ENCODE measurements around the gene TUBB2A. TPM values are rescaled to one million over a fixed set of nuclear protein-coding genes. Genes with fewer than 3 reads are reported as not detected.
A peak's percentile ranks its signal among the peaks of the same experiment; 100 is the strongest.

The TUBB2A gene
- total RNA-seq, 2 experiments from 2014 or later, result 1.3 to 1.5 TPM

DNA sequence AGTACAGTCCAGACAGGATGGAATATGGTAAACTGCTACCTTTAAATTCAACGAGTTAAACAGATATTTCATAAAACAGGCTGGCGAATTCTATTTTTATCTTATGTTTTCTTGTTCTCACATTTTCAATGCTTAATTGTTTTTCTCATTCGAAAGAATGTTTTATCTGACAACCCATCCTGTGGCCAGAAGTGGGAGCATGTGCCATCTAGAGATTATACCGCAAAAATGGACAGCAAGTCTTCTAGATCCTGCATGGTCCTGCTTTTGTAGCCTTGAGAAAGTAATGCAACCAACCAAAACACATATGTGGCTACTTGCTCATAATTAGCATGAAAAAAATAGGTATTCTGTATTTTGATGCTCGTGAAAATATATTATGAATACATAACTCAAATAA lies 39.4 kb upstream of the TUBB2A start:
- Mint-ChIP-seq H3K4me3 (no peak overlapping the region), H3K4me1 (ENCODE audit: low read depth) (no peaks in the 10 kb centered on the region), H3K9me3 (peaks cover 2% of the 10 kb centered on the region), H3K27ac (no peak overlapping the region), H3K27me3 (peaks cover 3% of the 10 kb centered on the region), H3K36me3 (ENCODE audit: low read depth) (no peaks in the 10 kb centered on the region)
- TF ChIP-seq, protein P1, sequence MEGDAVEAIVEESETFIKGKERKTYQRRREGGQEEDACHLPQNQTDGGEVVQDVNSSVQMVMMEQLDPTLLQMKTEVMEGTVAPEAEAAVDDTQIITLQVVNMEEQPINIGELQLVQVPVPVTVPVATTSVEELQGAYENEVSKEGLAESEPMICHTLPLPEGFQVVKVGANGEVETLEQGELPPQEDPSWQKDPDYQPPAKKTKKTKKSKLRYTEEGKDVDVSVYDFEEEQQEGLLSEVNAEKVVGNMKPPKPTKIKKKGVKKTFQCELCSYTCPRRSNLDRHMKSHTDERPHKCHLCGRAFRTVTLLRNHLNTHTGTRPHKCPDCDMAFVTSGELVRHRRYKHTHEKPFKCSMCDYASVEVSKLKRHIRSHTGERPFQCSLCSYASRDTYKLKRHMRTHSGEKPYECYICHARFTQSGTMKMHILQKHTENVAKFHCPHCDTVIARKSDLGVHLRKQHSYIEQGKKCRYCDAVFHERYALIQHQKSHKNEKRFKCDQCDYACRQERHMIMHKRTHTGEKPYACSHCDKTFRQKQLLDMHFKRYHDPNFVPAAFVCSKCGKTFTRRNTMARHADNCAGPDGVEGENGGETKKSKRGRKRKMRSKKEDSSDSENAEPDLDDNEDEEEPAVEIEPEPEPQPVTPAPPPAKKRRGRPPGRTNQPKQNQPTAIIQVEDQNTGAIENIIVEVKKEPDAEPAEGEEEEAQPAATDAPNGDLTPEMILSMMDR (IDR thresholded peaks at IDR 0.05), result no peak
- intact Hi-C loops (cut with micrococcal nuclease), result no loop called here
- ChIA-PET POLR2A (no interaction called here), CTCF (no interaction called here)
- DNase-seq, result no peak
- no peak for ATAC-seq

DNA sequence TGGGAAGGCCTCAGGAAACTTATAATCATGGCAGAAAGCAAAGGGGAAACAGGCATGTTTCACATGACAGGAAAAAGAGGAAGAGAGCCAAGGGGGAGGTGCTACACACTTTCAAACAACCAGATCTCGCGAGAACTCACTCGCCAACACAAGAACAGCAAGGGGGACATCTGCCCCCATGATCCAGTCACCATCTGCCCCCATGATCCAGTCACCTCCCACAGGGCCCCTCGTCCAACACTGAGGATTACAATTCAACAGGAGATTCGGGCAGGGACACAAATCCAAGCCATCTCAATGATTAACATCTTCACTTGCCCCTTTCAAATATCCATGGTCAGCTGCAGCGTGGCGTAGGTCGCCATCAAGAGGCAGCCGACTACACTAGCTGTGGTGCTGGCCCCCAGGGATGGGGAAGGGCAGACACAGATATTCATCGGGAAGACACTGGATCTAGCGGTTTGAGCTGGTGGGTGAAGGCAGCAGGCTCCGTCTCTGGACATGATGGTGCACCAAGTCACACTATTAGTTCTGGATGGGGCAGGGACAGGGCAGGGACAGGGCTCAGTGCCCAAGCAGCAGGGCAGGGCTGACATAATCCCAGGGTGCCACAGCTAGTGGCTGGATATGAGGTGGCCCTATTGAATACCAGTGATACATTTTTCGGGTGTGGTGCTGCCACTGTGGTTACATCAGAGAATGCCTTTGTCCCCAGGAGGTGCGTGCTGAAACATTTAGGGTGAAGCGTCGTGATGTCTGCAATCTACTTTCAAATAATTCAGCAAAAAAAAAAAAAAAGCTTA lies 38.6 kb upstream of the TUBB2A start:
- intact Hi-C loops (cut with micrococcal nuclease), result no loop called here
- Mint-ChIP-seq H3K27me3 (peaks cover 3% of the 10 kb centered on the region), H3K27ac (no peak overlapping the region), H3K4me1 (ENCODE audit: low read depth) (no peaks in the 10 kb centered on the region), H3K9me3 (peaks cover 2% of the 10 kb centered on the region), H3K36me3 (ENCODE audit: low read depth) (no peaks in the 10 kb centered on the region), H3K4me3 (no peak overlapping the region)
- DNase-seq, result peak; percentile 17
- TF ChIP-seq, protein P1 (IDR thresholded peaks at IDR 0.05), result no peak
- ChIA-PET CTCF (no interaction called here), POLR2A (no interaction called here)
- no peak for ATAC-seq

DNA sequence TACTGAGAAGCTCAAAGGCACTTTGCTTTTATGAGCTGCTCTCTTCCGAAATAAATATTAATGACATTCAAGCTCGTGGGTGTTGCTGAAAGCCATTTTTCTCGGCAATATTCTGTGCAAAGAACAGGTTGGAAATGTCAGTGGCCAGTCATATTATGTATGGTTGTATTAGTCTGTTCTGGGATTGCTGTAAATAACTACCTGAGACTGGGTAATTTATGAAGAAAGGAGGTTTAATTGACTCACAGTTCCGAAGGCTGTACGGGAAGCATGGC lies 38.0 kb upstream of the TUBB2A start:
- DNase-seq (no peak), ATAC-seq (no peak)
- Mint-ChIP-seq H3K4me3 (no peak overlapping the region), H3K36me3 (ENCODE audit: low read depth) (no peaks in the 10 kb centered on the region), H3K9me3 (peaks cover 2% of the 10 kb centered on the region), H3K4me1 (ENCODE audit: low read depth) (no peaks in the 10 kb centered on the region), H3K27ac (no peak overlapping the region), H3K27me3 (peaks cover 2% of the 10 kb centered on the region)
- TF ChIP-seq, protein P1 (IDR thresholded peaks at IDR 0.05), result no peak
- ChIA-PET CTCF (no interaction called here), POLR2A (no interaction called here)
- intact Hi-C loops (cut with micrococcal nuclease), result no loop called here

DNA sequence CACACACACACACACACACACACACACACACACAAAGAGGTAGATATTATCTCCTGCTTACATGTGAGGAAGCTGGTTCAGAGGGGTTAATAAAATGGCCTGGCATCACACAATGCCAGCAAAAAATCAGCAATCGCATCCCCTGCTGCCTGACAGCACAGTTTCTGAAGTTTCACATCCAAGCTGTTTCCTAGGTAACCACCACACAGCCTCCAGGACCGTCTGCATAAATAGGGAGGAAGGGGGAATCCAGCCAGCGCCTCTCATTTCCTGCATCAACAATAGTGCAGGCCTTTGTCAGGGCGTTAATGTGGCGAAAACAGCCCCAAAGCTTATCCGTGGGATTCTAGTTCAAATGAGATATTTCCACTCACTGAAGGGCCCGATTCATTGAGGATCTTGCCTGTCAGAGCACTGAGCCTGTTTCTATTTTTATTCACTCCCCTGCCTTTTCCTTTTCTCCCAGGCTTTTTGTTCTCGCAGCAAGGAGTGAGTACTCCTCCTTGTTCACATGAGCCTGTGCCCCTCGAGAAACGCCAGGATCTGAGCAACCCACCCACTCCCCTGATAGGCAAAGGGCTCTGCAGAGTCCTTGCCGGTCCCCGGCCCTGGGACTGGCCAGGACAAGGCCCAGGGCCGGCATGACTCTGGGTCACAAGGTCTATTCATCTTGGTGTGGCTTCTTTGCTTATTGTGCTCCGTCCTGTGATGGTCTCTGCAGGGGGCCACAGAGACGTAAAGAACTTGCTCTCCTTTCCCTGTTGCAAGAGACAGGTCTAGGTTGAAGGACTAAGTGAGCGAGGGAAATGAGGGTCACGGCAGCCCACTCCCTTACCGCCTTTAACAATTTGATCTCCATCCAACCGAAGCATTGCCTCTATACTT lies 37.4 kb upstream of the TUBB2A start:
- H3K4me3 Mint-ChIP-seq, result no peak overlapping the region
- peak; percentile 42 for ATAC-seq

More for the DNA sequence above, 37.4 kb upstream of the TUBB2A start:
- CTCF ChIA-PET, result interaction anchor here (0.9 to 1.2 kb wide), 2 partner anchors 14 to 56 kb away, joined by 4 to 5 read pairs; no protein-coding TSS in a partner anchor
- intact Hi-C loops (cut with micrococcal nuclease), result no loop called here
- POLR2A ChIA-PET, result no interaction called here
- peak; percentile 31 for DNase-seq
- no peak overlapping the region for H3K27ac Mint-ChIP-seq
- H3K36me3 Mint-ChIP-seq (ENCODE audit: low read depth), result no peaks in the 10 kb centered on the region
- peaks cover 2% of the 10 kb centered on the region for H3K9me3 Mint-ChIP-seq
- TF ChIP-seq, protein P1 (IDR thresholded peaks at IDR 0.05), result no peak
- no peaks in the 10 kb centered on the region for H3K4me1 Mint-ChIP-seq (ENCODE audit: low read depth)
- no peaks in the 10 kb centered on the region for H3K27me3 Mint-ChIP-seq

All from activated CD8-positive, alpha-beta T cell treated with anti-CD3 and anti-CD28 coated beads for 36 hours (primary cell).